ENCODE data around the gene ARMC9. TPM values are rescaled to one million over a fixed set of nuclear protein-coding genes. Genes with fewer than 3 reads are reported as not detected.

Gene ARMC9
- total and polyA plus RNA-seq, 7 donors = 1.4 to 18.4 (median 2.2) TPM

DNA sequence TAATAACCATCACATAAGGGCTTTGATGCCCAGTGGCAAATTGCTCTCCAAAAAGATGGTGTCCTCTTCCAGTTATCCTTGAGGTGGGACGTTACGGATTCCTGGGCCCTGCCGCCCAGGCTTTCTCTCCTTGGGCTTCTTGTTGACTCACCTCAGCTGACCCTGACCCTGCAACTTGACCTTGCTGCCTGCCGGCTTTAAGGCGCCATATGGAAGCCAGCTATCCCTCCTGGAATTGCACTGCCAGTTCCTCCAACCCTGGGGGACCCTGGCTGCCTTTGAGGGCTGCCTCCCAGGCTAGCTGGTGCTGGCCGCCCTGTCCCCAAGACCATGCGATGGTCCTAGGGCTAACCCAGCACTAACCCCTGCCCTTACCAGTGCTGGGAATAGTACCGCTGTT lies 168.7 kb downstream of the ARMC9 start:
- 88 to 96% (median 95%) methylated on average over 8 of the region's 8 CpGs for WGBS, 3 donors
- ATAC-seq = no peak
- no peak for TF ChIP-seq CTCF (IDR thresholded peaks at IDR 0.05)
- Histone ChIP-seq H3K27ac (no peak overlapping the region), H3K27me3 (ENCODE audit: insufficient read depth in 3 of 3, low read length in 2 of 3) (no peaks in the 10 kb centered on the region), H3K9me3 (no peaks in the 10 kb centered on the region), H3K4me3 (no peak overlapping the region), H3K36me3 (ENCODE audit: insufficient read depth in 1 of 2, low read depth in 1 of 2) (no peaks in the 10 kb centered on the region), H3K4me1 (no peaks in the 10 kb centered on the region)
- intact Hi-C loops (cut with DNase I) = no loop called here
- DNase-seq = no peak

DNA sequence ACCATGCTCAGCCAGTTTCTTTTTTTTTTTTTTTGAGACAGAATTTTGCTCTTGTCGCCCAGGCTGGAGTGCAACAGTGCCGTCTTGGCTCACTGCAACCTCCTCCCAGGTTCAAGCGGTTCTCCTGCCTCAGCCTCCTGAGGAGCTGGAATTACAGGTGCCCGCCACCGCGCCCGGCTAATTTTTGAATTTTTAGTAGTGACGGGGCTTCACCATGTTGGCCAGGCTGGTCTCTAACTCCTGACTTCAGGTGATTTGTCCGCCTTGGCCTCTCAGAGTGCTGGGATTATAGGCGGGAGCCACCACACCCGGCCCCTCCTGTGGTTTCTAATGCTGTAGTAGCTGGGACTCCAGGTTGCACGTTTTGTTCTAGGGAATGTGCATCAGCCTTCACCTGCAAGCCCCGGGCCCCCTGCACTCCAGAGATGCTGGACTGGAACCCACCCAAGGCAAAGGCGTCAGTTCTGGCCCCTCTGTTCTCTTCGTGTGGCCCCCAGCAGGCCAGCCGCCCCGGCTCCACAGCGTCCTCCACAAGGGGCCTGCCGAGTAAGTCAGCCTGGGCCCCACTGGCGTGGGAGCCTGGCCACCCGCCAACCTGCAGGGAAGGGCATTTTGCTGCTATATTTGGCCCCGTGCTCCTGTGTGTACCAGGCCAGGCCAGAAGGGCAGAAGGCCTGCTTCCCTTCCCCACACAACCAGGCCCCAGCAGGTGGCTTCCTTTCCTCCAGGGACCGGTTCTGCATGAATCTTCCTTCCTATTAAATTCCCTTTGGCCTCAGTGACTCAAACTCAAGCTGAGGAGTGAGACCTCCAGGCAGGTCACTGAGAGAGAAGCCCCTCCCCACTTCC lies 171.4 kb downstream of the ARMC9 start:
- H3K36me3 ChIP-seq (ENCODE audit: insufficient read depth in 1 of 2, low read depth in 1 of 2) = no peaks in the 10 kb centered on the region
- peaks cover 0 to 2% (median 0%) of the 10 kb centered on the region in 3 donors for H3K27me3 ChIP-seq (ENCODE audit: insufficient read depth in 3 of 3, low read length in 2 of 3)
- no peak overlapping the region for H3K4me3 ChIP-seq
- DNase-seq (no peak), ATAC-seq (no peak)
- no peaks in the 10 kb centered on the region for H3K9me3 ChIP-seq
- TF ChIP-seq CTCF (IDR thresholded peaks at IDR 0.05) = no peak
- H3K4me1 ChIP-seq = no peaks in the 10 kb centered on the region
- intact Hi-C loops (cut with DNase I) = no loop called here
- WGBS, 3 donors = 74 to 78% (median 75%) methylated on average over 23 of the region's 23 CpGs
- no peak overlapping the region for H3K27ac ChIP-seq

DNA sequence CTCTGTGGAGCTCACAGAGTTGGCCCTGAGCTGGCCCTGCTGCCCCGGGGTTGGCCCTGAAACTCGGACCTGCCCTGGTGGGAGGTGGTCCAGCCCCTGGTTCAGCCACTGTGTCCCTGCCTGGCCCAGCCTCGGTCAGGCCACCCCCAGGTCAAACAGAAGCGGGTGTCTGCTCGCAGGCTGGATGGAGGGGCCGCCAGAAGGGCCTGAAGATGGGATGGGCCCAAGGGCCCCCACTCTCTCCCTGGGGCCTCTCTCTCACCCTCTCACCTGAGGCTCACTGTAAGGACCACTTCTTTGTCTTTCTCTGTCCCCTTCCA lies 172.0 kb downstream of the ARMC9 start:
- Histone ChIP-seq H3K36me3 (ENCODE audit: insufficient read depth in 1 of 2, low read depth in 1 of 2) (no peaks in the 10 kb centered on the region), H3K4me1 (no peaks in the 10 kb centered on the region), H3K27me3 (ENCODE audit: insufficient read depth in 3 of 3, low read length in 2 of 3) (peaks cover 0 to 5% (median 0%) of the 10 kb centered on the region in 3 donors), H3K9me3 (no peaks in the 10 kb centered on the region), H3K4me3 (no peak overlapping the region), H3K27ac (no peak overlapping the region)
- ATAC-seq (no peak), DNase-seq (no peak)
- intact Hi-C loops (cut with DNase I) = no loop called here
- 79 to 85% (median 82%) methylated on average over 6 of the region's 6 CpGs for WGBS, 3 donors
- TF ChIP-seq CTCF (IDR thresholded peaks at IDR 0.05) = no peak

DNA sequence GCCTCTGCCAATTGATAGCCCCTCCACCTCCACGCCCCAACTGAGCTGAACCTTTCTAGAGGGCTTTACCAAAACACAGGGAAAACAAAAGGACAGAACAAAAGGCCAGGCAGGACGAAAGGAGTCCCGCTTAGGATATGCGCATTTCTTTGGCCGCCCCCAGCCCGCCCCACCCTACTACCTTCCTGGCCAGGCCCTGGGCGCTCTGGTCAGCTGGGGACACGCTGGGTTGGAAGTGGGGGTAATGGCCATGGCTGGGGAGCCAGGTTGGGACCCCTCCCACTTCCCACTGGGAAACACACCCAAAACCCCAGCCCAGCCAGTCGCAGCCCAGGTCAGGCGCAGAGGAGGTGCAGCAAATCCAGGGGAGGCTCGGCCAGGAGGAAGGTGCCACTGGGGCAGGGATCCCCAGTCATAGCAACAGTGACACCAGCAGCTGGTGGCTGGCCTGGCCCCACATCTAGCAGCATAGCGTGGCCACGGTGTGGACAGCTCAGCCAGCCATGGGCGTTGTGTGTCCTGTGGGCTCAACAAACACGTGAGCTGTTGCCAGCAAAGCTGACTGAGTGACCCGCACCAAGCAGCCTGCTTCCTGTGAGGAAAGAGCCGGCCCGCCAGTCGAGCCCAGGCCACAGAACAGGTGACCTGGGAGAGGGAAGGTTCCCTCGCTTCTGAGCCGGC lies 172.5 kb downstream of the ARMC9 start:
- no peaks in the 10 kb centered on the region for H3K4me1 ChIP-seq
- peaks cover 0 to 5% (median 0%) of the 10 kb centered on the region in 3 donors for H3K27me3 ChIP-seq (ENCODE audit: insufficient read depth in 3 of 3, low read length in 2 of 3)
- intact Hi-C loops (cut with DNase I) = no loop called here
- no peaks in the 10 kb centered on the region for H3K9me3 ChIP-seq
- H3K27ac ChIP-seq = no peak overlapping the region
- TF ChIP-seq CTCF (IDR thresholded peaks at IDR 0.05) = no peak
- H3K36me3 ChIP-seq (ENCODE audit: insufficient read depth in 1 of 2, low read depth in 1 of 2) = no peaks in the 10 kb centered on the region
- WGBS, 3 donors = 72 to 77% (median 75%) methylated on average over 21 of the region's 21 CpGs
- H3K4me3 ChIP-seq = no peak overlapping the region
- ATAC-seq = peak in 1 of 4 donors; percentile 39
- no peak for DNase-seq

Data from psoas muscle (tissue), 8 donors.